NOMO-1 (cell line): ENCODE data around the gene APBA2.

Experiments
- DNase-seq, 2 experiments: peaks; one replicate each; lab custom pipeline; 2025; ENCODE audit not compliant: unreplicated experiment in 2 of 2; lab: John Stamatoyannopoulos, UW

APBA2 gene

DNA sequence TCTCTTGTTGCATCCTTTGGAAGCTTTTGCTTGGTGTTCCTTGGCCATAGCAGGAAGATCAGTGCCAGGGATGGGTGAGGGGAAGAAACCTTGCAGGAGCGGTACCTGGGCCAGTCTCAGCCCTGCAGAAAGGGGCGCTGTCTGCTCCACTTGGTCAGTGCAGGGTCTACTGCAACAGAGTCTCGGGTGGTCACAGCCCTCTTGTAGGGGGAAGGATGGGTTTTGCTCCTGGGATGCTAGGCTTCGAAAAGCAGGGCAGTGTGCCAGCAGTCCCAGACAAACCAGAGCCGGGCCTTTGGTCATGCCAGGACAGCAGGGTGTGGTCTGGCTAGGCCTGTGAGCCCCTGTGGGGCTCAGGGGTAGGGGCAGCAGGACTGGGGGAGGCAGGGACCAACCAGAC is 186.7 kb downstream of the APBA2 start:
- no peak for DNase-seq

DNA sequence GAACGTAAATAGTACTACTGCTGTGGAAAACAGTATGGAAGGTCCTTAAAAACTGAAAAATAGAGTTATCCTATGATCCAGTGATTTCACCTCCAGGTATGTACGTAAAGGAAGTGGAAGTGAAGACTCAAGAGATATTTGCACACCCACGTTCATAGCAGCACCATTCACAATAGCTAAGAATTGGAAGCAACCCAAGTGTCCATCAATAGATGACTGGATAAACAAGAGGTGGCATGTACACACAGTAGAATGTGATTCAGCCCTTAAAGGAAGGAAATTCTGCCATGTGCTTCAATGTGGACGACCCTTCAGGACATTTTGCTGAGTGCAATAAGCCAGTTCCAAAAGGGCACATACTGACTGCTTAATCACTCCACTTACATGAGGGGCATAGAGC is 188.3 kb downstream of the APBA2 start:
- no peak for DNase-seq

- no peak for DNase-seq
Observed at GRCh38 chr15:29078541-29078940, 192.8 kb downstream of the APBA2 start.

DNA sequence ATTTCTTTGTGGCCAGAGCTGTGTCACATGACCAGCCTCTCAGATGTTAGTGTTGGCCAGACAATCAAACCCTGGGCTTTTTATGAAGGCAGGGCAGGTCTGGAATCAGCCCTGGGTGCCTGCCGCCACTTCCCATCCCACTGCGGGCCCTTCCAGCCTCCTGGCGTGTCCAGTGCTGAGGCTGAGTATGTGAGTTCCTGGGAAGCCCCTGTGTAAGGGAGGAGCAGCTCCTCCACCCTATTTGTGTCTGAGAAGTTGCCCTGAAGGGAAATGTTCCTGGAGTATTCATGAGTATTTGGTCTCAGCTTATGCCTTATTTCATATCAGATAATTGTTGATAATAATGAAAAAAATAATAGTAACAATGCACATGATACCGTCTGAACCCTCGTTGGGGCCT is 193.7 kb downstream of the APBA2 start:
- no peak for DNase-seq

- DNase-seq, result no peak
Observed at GRCh38 chr15:29081781-29082180, 196.0 kb downstream of the APBA2 start.

DNA sequence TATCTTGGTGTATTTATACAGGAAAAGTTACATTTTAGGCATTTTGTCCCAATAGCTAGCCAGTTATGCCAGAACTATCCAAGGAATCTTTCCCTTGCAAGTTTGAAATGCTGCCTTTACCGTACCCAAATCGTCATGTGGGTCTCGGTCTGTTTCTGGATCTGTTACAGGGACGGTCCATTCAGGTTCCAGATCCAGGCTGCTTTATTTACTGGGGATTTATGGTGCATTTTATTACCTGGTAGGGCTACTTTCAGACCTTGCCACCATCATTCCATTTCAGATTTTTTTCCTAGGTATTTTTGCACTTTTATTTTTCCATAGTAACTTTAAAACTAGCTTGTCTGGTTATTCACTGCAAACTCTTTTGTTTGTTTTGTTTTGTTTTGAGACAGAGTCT is 197.4 kb downstream of the APBA2 start:
- DNase-seq, result no peak

GRCh38 chr15:29083858-29084257 is 198.1 kb downstream of the APBA2 start:
- DNase-seq, result no peak

DNA sequence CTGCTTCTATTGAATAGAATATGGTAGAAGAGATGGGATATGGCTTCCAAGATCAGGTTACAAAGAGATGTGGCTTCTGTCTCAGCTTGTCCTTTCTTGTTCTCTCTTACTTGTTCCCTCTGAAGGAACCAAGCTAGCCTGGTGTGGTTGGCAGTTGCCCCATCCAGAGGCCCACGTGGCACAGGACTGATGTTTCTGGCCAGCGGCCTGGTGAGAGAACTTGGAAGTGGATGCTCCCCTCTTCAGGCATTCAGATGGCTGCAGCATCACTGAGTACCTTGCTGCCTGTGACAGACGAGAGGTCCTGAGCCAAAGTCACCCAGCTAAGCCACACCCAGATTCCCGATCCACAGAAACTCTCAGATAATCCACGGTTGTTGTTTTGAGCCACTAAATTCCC is 200.2 kb downstream of the APBA2 start:
- no peak for DNase-seq

DNA sequence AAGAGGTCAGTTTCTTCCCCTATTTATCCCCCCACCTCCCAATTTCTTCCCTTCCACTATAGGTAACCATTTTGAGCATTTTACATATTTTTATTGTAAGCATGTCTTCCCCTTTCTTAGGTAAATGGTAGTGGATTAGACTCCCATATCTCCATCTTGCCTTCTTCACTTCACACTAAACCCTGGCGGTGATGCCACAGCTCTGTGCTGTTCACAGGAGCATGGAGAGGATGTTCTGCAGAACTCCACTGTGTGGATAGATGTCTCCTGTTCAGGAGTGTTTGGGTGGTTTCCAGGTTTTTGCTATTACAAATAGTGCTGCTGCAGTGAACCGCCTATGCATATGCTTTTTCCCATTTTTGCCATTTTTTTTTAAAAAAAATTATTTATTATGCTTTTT is 201.1 kb downstream of the APBA2 start:
- no peak for DNase-seq

DNA sequence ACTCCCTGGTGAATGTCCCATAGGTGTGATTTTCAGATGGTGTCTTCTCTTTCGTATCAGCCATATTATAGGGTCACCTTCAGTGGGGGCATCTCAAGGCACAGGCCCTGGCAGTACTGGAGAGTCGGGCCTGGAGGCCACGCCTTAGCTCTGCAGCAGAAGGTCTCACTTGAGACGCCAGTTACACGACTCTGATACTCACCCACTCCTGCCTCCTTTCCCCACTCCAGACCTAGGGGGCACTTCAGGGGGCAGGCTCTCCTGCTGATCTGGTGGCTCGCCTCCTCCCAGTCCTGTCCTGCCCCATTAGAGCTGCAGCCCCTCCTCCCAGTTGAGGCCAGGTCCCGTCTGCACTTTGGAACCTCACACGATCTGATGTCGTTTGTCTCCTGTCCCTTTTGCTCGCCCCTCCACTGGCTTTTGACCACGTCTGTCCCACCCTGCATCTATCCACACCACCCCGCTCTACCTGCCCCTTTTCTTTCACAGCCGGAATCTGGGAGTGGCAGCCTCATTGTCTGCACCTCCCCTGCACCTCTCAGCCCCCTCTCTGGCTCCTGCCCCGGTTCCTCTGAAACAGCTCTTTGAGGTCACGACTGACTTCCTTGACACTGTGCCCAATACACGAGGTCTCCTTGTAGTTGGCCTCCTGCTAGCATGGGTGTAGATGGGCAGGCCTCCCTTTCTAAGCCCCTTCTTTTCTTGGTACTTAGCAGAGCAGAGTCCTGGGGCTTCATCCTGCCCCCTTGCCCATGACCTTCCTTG is 201.9 kb downstream of the APBA2 start:
- DNase-seq, result no peak

- no peak for DNase-seq
Observed at GRCh38 chr15:29088666-29089065, 202.9 kb downstream of the APBA2 start.

- DNase-seq, result peak in 1 of 2 experiments; percentile 21
Observed at GRCh38 chr15:29089731-29090616, 204.2 kb downstream of the APBA2 start.

DNA sequence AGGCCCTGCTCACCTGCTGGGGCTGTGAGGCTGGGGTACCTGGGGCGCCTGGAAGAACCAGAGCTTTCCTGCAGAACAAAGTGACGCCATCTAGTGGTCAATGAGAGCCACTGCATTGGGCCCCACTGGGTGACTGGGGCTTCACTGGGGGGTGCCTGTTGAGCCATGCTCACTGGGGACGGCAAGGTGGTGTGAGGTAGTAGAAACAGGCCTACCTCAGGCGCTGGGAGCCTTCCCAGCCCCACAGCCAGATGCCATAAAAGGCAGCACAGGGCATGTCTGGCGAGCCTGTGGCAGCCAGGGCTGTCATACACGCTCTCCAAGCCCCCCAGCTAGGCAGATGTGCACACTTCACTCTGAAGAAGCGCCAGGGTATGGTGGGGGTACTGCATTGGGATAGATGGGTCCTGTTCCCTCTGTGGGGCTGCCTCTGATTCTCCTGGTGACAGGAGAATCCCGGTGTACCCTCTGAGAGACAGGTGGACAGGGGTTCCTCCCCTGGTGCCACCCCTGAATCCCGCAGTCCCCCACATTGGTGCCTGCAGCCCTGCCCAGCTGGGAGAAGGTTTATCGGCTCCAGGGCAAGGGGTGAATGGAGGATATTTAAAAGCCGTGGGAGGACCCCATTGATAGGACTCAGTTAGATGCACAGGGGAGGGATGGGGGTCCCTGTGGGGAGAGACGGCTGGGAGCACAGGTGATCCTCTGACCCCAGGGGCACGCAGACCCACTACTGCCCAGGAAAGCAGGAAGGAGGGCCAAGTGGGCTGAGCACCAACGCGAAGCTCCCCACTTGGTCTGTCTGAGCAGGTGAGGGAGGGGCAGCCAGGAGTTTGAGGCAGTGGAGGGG is 205.1 kb downstream of the APBA2 start:
- DNase-seq, result no peak

DNA sequence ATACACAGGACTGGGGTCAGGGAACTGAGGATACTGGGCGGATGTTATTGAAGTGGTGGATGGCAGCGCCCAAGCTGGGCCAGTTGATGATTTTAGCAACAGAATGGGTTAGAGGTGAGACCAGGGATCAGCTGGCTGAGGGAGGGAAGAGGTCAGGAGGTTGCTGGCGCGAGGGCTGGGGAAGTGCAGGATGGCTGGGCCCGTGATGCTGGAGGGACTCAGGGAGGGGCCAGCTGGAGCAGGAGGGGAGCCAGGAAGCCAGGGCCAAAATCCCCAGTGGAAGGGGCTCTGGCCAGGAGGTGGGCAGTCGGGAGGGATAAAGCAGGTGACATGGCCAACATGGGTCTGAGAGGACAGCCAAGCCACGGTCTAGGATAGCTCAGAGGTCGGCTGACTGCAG is 205.9 kb downstream of the APBA2 start:
- no peak for DNase-seq

- DNase-seq, result no peak
Observed at GRCh38 chr15:29092376-29093064, 206.7 kb downstream of the APBA2 start.

GRCh38 chr15:29093065-29093435 is 207.3 kb downstream of the APBA2 start:
- no peak for DNase-seq

DNA sequence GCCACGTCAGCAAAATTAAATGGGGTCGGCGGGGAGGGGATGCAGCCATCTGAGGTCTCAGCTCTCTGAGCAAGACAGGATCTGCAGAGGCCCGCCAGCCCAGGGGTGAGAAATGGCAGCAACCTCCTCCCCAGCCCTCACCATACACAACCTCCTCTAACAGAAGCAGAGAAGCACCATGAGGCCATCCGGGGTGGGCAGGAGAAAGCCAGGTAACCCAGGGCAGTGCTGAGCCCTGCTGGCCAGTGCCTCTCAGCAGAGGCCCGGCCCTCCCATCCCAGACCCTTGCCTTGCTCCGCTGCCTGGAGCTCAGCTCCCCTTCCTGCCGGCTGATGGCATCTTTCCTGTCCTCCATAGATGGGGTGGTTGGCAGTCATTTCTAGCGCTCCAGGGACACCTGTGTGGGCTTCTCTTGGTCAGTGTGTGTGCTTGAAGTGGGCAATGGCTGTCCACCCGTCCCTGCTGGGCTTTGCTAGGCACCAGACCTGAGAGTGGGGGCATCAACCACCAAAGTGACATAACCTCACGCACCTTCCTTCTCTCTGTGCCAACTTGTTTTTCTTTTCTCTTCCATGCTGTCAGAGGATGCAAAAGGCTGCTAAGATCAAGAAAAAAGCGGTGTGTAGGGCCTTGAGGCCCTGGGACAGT is 208.0 kb downstream of the APBA2 start:
- no peak for DNase-seq

DNA sequence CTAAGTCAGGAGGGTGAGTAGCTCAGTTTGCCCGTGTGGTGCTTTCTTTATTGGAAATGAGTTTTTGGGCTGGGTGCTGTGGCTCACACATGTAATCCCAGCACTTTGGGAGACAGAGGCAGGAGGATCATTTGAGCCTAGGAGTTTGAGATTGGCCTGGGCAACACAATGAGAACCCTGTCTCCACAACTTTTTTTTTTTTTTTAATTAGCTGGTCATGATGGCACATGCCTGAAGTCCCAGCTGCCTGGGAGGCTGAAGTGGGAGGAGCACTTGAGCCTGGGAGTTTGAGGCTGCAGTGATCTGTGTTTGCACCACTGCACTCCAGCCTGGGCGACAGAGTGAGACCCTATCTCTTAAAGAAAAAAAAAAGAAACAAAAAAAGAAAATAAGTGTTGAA is 208.9 kb downstream of the APBA2 start:
- no peak for DNase-seq

DNA sequence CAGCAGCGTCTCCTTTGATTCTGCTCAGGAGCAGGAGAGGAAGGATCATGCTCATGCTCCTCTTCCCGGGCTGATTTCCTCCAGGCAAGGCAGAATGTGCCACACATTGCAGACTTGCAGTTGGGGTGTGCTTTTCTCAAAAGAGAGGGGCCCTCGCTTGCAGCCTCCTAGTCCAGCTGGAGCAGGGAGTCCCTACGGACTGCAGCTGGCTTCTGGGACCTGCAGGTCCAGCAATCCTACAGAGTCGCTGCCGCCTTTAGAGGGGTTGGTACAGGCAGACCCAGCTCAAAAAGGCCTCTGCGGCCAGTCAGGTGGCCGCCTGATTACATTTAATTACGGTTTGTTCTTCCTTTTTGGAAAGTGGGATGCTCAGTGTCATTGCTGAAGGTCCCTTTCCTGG is 210.0 kb downstream of the APBA2 start:
- no peak for DNase-seq

DNA sequence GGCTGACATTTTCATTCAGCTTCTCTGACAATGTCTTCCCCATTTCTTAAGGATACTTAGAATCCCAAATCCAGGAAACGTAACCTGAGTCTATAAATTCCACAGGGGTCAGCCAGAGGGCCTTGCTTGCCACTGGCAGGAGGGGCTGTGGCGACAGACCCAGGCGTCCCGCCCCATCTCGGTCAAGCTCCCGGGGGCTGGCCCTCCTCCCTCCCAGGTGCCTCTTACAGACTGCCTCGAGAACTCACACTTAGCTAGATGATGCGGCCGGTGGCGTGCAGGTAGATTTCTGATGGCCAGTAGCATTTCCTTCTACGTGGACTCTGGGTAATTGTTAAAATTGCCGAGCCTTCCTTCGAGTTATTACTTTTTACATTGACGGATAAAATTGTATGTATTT is 211.4 kb downstream of the APBA2 start:
- DNase-seq, result no peak
